Smooth muscle cell of trachea (primary cell): ENCODE data around the gene NOC4L. TPM values are rescaled to one million over a fixed set of nuclear protein-coding genes. Genes with fewer than 3 reads are reported as not detected.

Experiments used
- total RNA-seq: library from RNA; depleted of rRNA; stranded (reverse); fragments of >200 nt; gene quantifications from 2 replicates; pipeline ENCODE4 v1.2.1, GENCODE V29; 2014

NOC4L gene
- 11.1 and 11.8 TPM in 2 replicates for total RNA-seq

DNA sequence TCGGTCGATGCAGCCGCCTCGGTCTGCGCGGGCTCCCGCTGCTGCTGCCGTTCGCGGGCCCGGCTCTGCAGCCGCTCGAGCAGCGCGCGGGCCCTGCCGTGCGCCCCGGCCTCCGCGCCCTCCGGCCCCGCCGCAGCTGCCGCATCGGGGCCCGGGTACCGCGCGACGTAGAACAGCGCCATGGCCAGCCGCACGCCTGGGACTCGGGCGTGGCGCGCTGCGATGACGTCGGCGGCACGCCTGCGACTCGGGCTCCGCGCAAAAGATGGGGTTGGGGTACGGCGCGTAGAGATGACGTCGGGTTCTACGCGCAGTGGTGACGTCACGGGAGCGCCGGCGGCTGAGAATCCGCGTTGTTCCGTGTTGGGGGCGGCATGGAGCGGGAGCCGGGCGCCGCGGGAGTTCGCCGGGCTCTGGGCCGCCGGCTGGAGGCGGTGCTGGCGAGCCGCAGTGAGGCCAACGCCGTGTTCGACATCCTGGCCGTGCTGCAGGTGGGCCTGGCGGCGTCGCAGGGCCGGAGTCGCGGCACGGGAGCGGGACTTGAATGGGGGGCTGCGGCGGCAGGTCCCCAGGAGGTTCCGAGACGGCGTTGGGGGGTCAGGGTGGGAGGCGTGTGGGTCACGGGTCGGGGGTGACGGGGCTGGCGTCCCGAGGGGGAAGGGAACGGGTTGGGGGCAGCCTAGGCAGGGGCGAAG lies at the start of gene NOC4L, which contains the start of gene DDX51:
TSS of gene NOC4L (plus strand) at position 343 of the 695 bp plus-strand sequence. CDS start at position 375, 32 bp downstream.
TSS of gene DDX51 (minus strand) at position 205 of the 695 bp plus-strand sequence. CDS start at position 182, 23 bp downstream.

Other genes with a start within 250 kb of the NOC4L start
- gene ULK1, start 249.8 kb upstream of the NOC4L start, total RNA-seq: 17.3 and 17.5 TPM in 2 replicates
- gene PUS1, start 215.2 kb upstream of the NOC4L start, total RNA-seq: 6.1 and 12.4 TPM in 2 replicates
- 12.1 and 19.2 TPM in 2 replicates for gene EP400, start 194.5 kb upstream of the NOC4L start, total RNA-seq
- gene DDX51, start 138 bp upstream of the NOC4L start, total RNA-seq: 7.1 and 7.3 TPM in 2 replicates
- gene GALNT9, start 185.1 kb downstream of the NOC4L start, total RNA-seq: 0.17 and 0.29 TPM in 2 replicates